HG02759 (cell line): Measurements from ENCODE around the gene CCDC158.
A peak's percentile ranks its signal among the peaks of the same experiment; 100 is the strongest.
"Not testable (repeated sequence)": the region's sequence is repeated elsewhere in the genome, so short reads cannot be mapped to it uniquely, and the experiment has no call there.

Source experiments
- ATAC-seq: cut with Tn5 transposase; IDR thresholded peaks from one replicate; pipeline ENCODE4 v1.9.1; 2021; ENCODE audit warnings: mild to moderate bottlenecking, moderate library complexity; ENCODE audit not compliant: unreplicated experiment

CCDC158 gene

DNA sequence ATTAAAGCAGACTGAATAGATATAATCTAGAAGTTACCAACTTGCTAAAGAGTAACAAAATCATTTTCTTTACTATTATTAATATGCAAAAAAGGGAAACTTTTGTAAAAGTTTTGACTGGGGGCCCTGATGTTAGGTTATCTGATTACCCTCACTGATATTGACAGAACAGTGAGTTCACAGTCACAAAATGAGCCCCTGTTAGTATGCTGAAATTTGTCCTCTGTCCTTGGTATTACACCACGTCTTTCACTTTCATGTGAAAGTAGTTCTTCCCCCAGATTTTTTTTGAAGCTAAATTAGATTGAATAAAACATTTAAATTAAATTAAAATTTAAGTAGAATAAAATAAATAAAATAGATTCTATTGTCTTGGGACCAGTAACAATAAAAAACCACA lies 108.5 kb downstream of the CCDC158 start:
- no peak for ATAC-seq

GRCh38 chr4:76311896-76312331 lies 109.0 kb downstream of the CCDC158 start:
- ATAC-seq: no peak

- ATAC-seq: no peak
These were observed 110.3 kb downstream of the CCDC158 start for GRCh38 chr4:76310683-76311082.

DNA sequence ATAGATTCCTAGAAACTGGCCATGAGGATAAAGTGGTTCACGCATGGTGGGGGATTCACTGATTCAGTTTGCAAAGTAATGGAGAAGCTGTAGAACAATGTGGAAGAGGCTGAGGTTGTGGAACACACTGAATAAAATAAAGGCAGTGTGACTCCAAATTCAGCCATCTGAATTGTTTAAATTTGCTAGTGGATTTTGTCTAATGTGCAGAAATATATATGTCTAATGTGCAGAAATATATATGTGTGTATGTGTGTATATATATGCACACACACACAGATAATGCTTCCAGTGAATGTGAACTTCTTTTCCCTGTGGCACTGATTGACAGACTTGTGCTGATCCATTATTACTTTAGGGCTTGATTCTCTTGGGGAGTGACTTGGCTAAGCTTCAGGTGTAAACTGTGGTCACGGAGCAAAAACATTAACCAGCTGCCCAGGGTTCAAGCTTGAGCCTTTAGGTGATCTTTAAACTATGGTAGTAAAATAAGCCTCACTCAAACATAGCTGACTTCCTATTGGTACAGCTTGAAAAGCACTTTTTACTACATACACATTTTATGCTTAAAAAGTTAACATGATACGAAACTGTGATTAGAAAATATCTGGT lies 110.9 kb downstream of the CCDC158 start:
- no peak for ATAC-seq

- no peak for ATAC-seq
These were observed 112.4 kb downstream of the CCDC158 start for GRCh38 chr4:76308548-76308947.

DNA sequence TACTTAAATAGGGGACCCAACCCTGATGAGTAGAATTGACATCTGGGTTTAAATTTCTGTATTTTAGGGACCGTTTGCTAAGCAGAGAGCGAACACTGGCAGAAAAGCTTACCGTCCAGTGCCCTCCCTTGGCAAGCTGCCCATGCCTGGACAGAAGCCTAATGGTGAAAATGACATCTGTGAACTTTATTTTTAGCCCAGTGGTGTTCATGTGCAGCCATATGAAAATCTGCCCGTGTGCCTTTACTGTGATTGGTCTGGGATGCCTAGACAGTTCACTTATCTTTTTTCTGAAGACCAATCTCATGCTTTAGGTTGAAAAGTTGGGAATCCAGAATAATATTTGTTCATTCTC lies 113.3 kb downstream of the CCDC158 start:
- ATAC-seq: no peak

- no peak for ATAC-seq
These were observed 113.9 kb downstream of the CCDC158 start for GRCh38 chr4:76306882-76307659.

GRCh38 chr4:76305971-76306881 lies 114.7 kb downstream of the CCDC158 start, which contains the start of gene STBD1:
TSS of gene STBD1 (plus strand) at chr4:76306733. CDS start at chr4:76306770, 37 bp downstream.
- ATAC-seq: peak; percentile 33

DNA sequence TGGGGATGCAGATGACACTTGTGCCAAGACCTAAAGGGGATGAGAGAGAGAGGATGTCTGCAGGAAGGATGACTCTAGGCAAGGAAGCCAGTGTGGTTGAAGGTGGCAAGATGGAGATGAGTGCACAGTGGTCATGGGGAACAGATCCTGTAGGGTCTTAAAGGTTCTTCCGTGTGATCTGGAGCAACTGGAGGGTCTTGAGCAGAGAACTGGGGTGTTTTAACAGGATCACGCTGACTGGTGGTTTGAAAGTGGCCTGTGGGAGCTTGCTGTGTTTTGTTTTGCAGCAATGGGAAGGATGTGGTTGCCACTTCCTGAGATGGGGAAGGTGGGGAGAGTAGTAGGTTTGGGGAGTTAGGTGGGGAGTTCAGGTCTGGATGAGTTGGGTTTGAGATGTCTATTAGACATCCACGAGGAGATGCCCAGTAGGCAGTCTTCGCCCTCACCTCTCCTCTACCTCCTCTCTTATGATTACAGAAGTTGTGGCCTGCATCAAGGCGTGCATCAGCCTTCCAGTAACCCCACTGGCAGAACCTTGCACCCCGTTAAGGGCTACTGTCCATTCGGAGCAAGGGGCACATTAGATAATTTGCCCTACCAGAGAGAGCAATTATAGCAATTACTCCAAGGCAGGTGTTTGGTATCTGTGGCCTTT lies 115.8 kb downstream of the CCDC158 start:
- ATAC-seq: no peak

- no peak for ATAC-seq
These were observed 118.0 kb downstream of the CCDC158 start for GRCh38 chr4:76302826-76303438.

GRCh38 chr4:76301775-76302162 lies 119.2 kb downstream of the CCDC158 start:
- no peak for ATAC-seq

- ATAC-seq: peak; percentile 99
These were observed 119.7 kb downstream of the CCDC158 start for GRCh38 chr4:76301068-76301774.

DNA sequence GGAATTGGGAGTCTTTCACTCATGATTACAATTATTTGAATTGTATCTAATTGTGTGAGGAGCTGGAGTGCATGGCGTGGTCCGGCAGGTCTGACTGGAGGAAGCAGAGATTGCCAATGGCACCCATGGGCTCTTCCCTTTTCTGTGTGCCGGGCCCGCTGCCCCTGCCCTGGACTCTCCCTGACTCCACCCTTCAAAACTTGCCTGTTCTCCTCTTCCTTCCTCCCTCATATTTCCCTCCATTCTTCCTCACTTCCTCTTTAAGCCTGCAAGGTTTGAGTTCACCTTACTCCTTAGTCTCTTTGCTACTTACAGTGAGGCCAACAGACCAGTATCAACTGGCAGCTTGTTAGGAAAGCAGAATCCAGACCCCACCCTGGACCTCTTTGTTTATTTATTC lies 120.9 kb downstream of the CCDC158 start:
- no peak for ATAC-seq

GRCh38 chr4:76298227-76298626 lies 122.7 kb downstream of the CCDC158 start:
- no peak for ATAC-seq

DNA sequence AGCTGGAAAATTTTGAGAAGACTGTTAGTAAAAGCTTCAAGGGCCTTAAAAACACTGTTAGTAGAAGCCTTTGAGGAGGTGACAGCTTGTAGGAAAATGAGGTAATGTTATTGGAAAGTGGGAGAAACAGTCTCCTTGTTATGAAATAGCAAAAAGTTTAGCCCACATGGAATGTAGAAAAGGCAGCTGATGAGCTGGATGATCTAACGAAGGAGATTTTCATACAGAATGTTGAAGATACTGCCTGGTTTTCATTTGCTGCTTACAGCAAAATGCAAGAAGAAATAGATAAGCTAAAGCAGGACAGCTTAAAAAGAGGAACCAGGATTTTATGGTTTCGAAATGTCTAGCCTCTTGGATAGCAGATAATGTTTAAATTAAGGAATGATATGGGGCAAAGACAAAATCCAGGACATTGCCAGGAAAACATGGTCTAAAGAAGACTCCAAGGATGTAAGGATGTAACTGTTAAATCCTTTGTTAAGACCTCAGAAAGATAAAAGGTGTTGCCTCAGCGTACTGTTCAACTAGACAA lies 124.6 kb downstream of the CCDC158 start:
- no peak for ATAC-seq

DNA sequence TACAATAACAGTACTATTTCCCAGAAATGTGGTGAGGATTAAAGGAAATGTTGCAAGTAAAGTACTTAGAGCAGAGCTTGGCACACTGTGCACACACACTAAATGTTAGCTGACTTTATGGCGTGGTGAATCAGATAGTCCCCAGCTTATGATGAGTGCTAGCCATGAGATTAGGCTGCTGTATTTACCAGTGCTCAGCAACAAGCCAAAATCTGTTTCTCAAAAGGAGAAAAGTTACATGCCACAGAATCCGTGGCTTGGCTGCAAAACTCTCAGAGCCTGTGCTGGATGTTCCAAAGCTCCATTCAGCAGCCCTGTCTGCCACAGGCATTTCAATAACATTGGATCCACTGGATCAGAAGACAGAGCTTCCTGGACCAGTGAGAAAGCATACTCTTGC lies 127.2 kb downstream of the CCDC158 start:
- no peak for ATAC-seq

DNA sequence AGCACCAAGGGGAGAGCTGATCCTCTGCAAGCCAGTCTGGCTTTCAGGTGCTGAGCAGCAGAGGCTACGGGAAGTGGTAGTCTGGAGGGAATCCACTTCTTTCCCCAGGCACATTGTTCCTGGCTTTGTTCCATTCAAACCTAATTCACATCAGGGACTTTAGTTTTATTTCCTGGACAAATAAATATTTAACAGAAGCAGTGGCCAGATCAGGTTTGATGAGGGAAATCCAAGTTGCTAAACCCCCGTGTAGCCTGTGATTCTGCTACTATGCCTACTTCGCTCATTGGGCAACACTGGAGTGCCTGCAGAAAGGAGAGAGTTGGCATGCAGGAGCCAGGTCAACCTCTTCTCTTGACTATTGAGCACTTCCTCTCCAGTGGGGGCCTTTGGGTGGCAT lies 128.2 kb downstream of the CCDC158 start:
- ATAC-seq: no peak

DNA sequence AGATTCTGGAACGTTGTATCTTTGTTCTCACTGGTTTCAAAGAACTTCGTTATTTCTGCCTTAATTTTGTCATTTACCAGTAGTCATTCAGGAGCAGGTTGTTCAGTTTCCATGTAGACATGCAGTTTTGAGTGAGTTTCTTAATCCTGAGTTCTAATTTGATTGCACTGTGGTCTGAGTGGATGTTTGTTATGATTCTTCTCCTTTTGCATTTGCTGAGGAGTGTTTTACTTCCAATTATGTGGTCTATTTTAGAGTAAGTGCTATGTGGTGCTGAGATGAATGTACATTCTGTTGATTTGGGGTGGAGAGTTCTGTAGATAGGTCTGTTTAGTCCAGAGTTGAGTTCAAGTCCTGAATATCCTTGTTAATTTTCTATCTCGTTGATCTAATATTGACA lies 133.1 kb downstream of the CCDC158 start:
- ATAC-seq: not testable (repeated sequence)

GRCh38 chr4:76283900-76284299 lies 137.0 kb downstream of the CCDC158 start:
- ATAC-seq: no peak
